GM12872 (cell line): ENCODE data around the gene HES3.

ENCODE experiments used
- CTCF ChIP-seq: IDR thresholded peaks from 3 replicates; pipeline ENCODE4 v1.5.1; 2011; ENCODE audit warnings: low read depth, mild to moderate bottlenecking, low read length, moderate library complexity; ENCODE audit not compliant: insufficient read depth

HES3 gene, protein sequence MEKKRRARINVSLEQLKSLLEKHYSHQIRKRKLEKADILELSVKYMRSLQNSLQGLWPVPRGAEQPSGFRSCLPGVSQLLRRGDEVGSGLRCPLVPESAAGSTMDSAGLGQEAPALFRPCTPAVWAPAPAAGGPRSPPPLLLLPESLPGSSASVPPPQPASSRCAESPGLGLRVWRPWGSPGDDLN

DNA sequence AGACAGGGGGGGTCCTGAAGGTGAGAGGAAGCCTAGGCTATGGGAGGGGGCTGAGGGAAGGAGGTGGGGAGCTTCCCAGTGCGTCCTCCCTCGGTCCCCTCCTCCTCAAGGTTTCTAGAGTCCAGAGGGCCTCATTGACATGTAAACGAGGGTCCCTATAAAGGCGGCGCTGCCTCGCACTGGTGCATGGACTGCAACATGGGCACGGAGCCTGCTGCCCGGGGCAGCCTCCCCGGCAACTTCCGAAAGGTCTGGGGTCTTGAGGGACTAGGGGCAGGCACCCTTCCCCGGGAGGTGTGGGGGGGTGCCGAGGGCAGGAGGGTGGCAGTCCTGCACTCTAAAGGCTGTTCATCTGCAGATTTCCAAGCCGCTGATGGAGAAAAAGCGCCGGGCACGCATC lies at the start of gene HES3:
HES3 (plus strand) TSS at position 187 of the 400 bp plus-strand sequence; CDS start at position 374, 187 bp downstream.
- no peak for TF ChIP-seq CTCF

DNA sequence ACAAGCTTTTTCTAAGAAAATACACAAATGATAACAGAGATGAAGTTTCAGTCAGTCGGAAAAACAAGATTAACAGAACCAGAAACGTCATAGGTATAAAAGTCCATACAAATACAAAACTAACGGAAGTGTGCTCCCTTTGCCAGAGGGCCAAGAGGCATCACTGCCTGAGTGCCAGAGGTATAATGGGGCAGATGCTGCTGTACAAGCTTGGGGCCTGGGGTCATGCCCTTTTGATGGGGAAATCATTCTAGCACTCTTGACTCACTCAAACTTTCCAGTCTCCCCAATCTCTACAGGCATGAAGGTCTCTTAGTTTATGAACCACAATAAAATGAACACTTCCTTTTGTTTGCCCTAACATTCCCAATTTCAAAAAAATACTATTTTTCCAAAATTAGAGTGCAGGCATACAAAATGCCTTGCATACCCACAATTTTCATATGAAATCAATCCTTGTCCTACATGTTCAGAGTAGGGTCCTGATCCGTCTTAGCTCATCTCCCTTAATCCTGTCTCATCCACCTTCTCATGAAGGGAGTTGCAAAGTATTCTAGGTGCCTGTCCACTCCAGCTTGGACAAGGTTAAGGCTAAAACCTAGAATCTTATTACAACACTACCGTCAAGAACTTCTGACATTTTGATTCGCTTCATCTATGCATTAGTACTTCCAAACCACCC lies 46.1 kb upstream of the HES3 start:
- TF ChIP-seq CTCF: no peak

DNA sequence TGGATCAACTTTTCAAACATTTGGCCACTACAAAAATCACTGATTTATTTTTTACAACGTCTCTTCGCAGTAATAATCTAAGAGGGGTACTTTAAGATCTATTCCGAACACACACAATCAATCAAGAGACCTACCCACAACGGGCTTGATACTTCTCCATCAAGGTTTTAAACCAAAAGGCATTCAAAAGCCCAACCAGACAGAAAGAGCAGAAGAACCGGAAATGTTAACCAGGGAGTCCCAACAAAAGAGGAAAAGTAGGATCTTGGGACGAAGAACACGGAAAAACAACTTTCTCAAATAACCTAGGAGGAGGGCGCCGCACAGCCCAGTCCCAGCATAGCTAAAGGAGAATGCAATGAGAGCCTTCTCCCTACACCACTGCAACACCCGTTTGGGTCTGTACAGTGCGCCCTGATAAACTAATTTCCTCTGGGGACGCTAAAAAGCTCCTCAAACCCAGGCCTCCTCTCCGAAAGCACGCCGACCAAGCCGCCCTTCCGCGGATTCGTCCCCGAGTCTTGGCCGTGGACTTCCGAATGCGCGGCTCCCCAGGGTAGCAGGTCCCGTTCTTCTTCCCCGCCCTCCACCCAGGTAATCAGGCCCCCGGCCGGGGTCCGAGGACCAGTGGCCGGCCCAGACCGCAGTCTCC lies 45.2 kb upstream of the HES3 start:
- no peak for TF ChIP-seq CTCF

- TF ChIP-seq CTCF: no peak
Measured at GRCh38 chr1:6199298-6200187, 44.4 kb upstream of the HES3 start, which contains the start of gene RPL22. Gene RPL22 (minus strand): TSS chr1:6199595. CDS start chr1:6199573, 22 bp downstream.

GRCh38 chr1:6200188-6200809 lies 43.7 kb upstream of the HES3 start:
- no peak for TF ChIP-seq CTCF

- TF ChIP-seq CTCF: no peak
Measured at GRCh38 chr1:6202256-6202655, 41.7 kb upstream of the HES3 start.
